MG63 (cell line): ENCODE data around the gene SLC47A1. TPM values are rescaled to one million over a fixed set of nuclear protein-coding genes. Genes with fewer than 3 reads are reported as not detected.

ENCODE experiments used
- DNase-seq: peaks from one replicate; pipeline ENCODE4 v3.0.0-alpha.2; 2020
- H3K27me3 ChIP-seq: fragments of 250-450 bp; sonication (Bioruptor Pico); 2 replicates; pipeline ENCODE4 v1.5.1; 2020; ENCODE audit warnings: mild to moderate bottlenecking, moderate library complexity
- H3K36me3 ChIP-seq: fragments of 250-450 bp; sonication (Bioruptor Pico); 2 replicates; pipeline ENCODE4 v1.5.1; 2020; ENCODE audit warnings: mild to moderate bottlenecking, moderate library complexity
- H3K4me3 ChIP-seq: fragments of 250-450 bp; sonication (Bioruptor Pico); 2 replicates; pipeline ENCODE4 v1.5.1; 2020; ENCODE audit warnings: mild to moderate bottlenecking, moderate library complexity
- H3K9me3 ChIP-seq: fragments of 250-450 bp; sonication (Bioruptor Pico); 2 replicates; pipeline ENCODE4 v1.5.1; 2020; ENCODE audit warnings: mild to moderate bottlenecking, moderate library complexity
- total RNA-seq: library from RNA; depleted of rRNA; stranded (reverse); fragments of >200 nt; shearing (Covaris generic); gene quantifications from 2 replicates; pipeline ENCODE4 v1.2.3, GENCODE V29; 2014; ENCODE audit warnings: low replicate concordance

Gene SLC47A1
- total RNA-seq, 1 experiment from 2014 or later, result 12.0 TPM

DNA sequence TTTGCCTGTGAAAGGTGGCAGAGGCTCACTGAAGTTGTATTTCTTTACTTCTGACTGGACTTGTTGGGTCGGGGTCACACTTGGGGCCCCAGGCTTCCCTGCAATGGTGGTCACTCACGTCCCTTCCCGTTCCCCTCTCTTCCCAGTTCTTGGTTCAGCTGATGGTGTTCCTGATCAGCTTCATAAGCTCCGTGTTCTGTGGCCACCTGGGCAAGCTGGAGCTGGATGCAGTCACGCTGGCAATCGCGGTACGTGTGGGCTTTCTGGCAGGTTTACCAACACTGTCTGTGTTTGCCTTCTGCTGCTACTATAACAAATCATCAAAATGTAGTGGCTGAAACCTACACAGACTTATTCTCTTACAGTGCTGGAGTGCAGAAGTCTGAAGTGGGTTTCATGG lies 8.6 kb downstream of the SLC47A1 start:
- H3K27me3 ChIP-seq, result no peaks in the 10 kb centered on the region
- H3K36me3 ChIP-seq, result no peaks in the 10 kb centered on the region
- H3K9me3 ChIP-seq, result no peaks in the 10 kb centered on the region
- no peak for DNase-seq
- H3K4me3 ChIP-seq, result no peak overlapping the region

DNA sequence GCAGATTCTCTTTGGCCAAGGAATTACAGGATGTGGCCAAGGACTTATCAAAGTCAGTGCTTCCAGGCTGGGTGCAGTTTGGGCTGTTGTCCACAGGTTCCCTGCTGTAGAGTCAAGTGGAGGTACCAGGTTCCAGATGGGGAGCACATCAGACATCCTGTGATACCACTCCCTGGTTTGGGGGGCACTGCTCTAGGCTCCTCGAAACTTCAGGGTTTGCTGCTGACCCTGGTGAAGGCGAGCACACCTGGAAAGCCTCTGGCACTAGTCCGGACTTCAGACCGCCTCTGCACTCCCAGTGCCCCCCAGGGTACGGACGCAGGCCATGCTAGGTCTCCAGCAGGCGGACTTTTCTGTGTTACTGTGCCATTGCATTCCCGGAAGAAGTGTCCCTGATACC lies 10.7 kb downstream of the SLC47A1 start:
- Histone ChIP-seq H3K36me3 (no peaks in the 10 kb centered on the region), H3K27me3 (no peaks in the 10 kb centered on the region), H3K9me3 (no peaks in the 10 kb centered on the region), H3K4me3 (no peak overlapping the region)
- no peak for DNase-seq

DNA sequence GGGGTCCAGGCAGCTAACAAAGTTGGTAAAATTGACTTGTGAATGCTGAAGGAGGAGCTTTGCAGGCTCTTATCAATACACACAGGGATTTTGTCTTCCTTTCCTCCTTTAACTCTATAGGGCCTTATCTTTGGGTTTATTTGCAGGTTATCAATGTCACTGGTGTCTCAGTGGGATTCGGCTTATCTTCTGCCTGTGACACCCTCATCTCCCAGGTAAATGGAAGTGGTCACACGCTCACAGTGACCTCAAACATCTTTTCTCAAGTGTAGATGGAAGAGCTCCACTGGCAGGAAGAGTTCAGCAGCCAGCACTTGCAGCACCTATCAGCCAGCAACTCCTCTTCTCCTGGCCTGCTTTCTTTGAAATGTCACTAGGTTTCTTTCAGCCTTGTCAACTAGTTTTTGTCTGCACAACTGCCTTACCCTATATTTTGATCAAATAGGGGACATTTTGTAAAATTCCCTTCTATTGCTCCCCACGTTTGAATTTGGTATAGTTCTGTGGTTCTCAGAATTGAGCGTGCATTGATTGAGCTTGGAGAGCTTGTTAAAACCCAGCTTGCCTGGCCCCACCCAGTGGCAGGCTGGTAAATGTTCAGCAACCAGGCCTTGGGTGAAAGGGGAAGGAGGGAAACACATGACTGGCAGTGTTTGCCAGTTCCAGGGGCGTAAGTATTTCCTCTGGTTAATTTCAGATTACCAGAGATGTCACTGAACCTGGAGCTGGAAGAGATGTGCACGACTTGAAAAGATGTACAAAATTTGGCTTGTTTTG lies 12.8 kb downstream of the SLC47A1 start:
- no peaks in the 10 kb centered on the region for H3K36me3 ChIP-seq
- H3K9me3 ChIP-seq, result no peaks in the 10 kb centered on the region
- DNase-seq, result no peak
- no peaks in the 10 kb centered on the region for H3K27me3 ChIP-seq
- no peak overlapping the region for H3K4me3 ChIP-seq

DNA sequence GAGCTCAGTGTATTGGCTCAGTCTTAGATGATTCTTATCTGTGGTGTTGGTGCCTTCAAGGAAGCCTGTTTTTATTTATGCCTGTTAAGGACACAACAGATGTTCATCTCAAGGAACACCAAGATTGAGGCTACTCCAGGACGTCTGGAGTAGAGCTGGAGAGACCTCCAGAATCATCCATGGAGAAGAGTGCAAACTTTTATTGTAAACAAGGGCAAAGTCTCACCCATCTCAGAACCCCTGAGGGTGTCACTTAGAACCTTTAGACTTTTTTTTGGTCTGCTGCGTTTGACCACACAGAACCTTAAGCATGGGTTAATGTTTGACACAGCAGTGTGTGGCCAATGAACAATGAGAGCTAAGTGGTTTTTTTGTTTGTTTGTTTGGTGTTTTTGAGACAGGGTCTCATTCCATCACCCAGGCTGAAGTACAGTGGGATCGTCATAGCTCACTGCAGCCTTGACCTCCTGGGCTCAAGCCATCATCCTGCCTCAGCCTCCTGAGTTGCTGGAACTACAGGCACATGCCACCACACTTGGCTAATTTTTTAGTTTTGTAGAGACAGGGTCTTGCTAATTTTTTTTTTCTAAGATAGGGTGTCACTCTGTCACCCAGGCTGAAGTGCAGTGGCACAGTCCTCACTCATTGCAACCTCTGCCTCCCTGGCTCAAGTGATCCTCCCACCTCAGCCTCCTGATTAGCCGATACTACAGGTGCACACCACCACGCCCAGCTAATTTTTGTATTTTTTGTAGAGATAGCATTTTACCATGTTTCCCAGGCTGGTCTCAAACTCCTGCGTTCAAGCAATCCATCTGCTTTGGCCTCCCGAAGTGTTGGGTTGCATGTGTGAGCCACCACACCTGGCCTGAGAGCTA lies 16.3 kb downstream of the SLC47A1 start:
- H3K9me3 ChIP-seq, result no peaks in the 10 kb centered on the region
- H3K4me3 ChIP-seq, result no peak overlapping the region
- H3K36me3 ChIP-seq, result no peaks in the 10 kb centered on the region
- no peaks in the 10 kb centered on the region for H3K27me3 ChIP-seq
- DNase-seq, result no peak

DNA sequence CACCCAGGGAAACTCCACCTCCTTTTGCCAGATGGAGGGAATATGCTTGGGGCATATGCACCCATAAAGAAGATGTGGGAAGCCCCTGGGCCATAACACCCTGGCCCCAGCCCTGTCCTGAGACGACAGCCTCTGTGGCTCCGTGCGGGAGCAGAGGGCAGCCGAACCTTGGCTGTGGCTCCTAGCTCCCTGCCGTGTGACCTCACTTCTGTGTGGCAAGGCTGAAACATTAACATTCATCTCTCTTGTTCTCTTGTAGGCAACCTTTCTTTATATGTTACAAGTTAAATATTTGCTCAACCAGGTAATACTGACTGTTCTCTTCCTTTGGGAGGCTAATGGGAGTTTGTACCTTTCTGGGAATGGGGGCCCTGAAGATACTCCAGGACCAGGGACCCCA lies 17.5 kb downstream of the SLC47A1 start:
- Histone ChIP-seq H3K36me3 (no peaks in the 10 kb centered on the region), H3K4me3 (no peak overlapping the region), H3K9me3 (no peaks in the 10 kb centered on the region), H3K27me3 (no peaks in the 10 kb centered on the region)
- DNase-seq, result no peak

DNA sequence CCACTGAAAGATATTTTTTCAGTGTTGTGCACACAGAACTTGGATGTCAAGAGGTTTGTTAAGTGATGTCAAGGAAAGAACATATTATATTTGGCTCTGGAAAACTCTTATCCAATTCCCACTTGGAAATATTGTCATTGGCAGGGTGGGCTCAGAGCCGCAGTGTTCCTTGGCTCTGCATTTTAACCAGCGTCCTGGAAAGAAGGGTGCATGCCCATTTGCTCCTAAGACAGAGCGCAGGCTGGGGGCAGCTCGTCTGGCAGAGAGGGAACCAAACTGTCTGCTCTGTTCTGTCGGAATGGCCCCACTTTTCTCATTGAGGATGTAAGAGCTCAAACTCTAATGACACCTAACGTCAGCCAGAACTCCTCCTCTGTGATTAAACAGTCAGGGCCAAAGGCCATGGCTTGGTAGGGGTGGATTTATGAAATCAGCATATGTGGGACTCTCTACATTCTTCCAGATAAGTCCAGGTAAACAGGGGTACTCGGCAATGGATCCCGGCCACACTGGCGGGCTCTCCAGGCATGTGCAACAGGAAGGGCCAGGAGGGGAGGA lies 18.0 kb downstream of the SLC47A1 start:
- Histone ChIP-seq H3K36me3 (no peaks in the 10 kb centered on the region), H3K9me3 (no peaks in the 10 kb centered on the region), H3K27me3 (no peaks in the 10 kb centered on the region), H3K4me3 (no peak overlapping the region)
- DNase-seq, result no peak

DNA sequence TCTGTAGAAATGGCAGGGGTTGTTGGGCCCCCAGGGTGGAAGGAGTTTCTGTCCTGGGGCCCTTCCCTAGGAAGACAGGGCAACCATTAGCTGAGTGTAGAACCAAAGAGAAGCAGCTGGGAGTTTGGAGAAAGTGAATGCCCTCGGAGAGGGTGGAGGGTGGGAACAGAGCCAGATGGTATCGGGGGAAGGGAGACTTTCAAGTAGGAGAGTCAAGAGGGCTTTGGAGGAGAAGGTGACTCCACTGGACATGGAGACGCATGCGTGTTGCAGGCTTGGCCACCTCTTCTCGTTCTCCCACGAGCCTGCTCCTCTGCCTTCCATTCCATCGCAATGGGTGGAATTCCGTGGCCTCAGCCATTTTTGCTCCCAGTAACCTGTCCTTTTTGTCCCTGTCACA lies 19.4 kb downstream of the SLC47A1 start:
- DNase-seq, result no peak
- no peaks in the 10 kb centered on the region for H3K27me3 ChIP-seq
- no peaks in the 10 kb centered on the region for H3K36me3 ChIP-seq
- H3K9me3 ChIP-seq, result no peaks in the 10 kb centered on the region
- no peak overlapping the region for H3K4me3 ChIP-seq

DNA sequence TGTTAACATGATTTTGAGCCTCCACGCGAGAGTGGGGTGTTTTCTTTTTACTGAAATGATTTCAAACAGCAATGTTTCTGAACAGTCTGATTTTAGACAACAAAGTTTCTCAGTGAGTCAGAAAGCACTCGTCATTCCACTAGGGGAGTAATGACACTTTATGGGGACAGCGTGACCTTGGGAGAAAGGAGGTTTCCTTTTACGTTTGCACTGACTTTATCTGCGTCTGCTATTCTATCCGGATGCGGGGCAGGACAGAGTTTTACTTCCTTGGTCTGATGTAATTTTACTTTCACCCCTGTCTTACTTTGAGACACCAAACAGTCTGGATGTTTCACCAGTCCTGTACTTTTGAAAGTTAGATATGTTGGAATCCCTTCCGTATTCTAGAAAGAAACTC lies 20.7 kb downstream of the SLC47A1 start:
- Histone ChIP-seq H3K27me3 (no peaks in the 10 kb centered on the region), H3K4me3 (no peak overlapping the region), H3K36me3 (no peaks in the 10 kb centered on the region), H3K9me3 (no peaks in the 10 kb centered on the region)
- DNase-seq, result no peak

DNA sequence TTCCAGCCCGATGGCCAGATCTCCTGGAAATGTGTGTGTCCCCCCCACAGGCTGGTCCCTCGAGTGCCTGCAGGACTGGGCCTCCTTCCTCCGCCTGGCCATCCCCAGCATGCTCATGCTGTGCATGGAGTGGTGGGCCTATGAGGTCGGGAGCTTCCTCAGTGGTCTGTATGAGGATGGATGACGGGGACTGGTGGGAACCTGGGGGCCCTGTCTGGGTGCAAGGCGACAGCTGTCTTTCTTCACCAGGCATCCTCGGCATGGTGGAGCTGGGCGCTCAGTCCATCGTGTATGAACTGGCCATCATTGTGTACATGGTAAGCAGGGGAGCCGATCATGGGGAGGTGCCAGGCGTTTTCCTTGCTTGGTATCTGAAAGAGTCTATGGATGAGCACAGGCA lies 22.1 kb downstream of the SLC47A1 start:
- no peak overlapping the region for H3K4me3 ChIP-seq
- no peaks in the 10 kb centered on the region for H3K9me3 ChIP-seq
- H3K27me3 ChIP-seq, result no peaks in the 10 kb centered on the region
- H3K36me3 ChIP-seq, result no peaks in the 10 kb centered on the region
- DNase-seq, result no peak

DNA sequence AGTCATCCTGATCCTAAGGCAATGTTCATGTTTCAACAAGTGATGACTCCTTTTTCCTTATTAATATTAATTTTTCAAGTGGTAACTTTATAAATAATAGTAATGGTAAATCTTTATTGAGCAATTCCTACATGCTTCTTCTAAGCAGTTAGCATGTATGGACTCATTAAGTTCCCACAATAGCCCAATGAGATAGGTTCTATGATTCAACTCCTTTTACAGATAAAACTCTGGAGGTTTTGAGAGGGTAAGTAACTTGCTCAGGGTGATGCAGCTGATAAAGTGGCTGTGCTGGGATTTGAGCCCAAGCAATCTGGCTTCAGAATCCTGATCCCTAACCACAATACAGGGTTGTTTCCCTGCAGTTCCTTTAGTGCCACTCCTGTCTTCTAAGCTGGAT lies 25.3 kb downstream of the SLC47A1 start:
- no peaks in the 10 kb centered on the region for H3K27me3 ChIP-seq
- H3K4me3 ChIP-seq, result no peak overlapping the region
- H3K9me3 ChIP-seq, result no peaks in the 10 kb centered on the region
- DNase-seq, result no peak
- H3K36me3 ChIP-seq, result no peaks in the 10 kb centered on the region

DNA sequence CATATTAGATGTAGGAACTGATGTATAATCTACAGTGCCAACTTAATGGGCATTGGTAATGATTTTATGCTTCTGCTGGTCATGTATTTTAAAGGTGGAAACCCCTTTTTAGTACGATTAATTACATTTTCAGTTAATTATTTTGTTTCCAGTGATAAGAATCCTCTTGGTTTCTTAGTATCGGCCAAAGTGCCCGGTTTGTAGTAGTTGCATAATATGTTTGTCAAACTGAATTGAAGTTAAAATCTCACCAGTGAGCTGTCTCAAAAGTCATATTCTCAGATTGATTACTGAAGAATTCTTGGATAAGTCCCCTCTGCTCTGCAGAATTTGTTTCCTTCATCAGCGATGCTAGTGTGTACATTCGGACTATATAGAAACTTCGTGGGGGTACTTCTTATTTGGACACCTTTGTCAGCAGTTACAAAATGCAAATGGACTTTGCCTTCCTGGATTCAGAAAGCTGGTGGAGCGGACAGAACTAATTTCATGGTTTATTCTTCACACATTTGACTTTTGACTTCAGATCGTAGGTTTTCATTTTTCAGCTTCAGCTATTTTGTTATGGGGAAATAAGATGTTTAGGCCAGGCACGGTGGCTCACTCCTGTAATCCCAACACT lies 28.2 kb downstream of the SLC47A1 start:
- no peaks in the 10 kb centered on the region for H3K36me3 ChIP-seq
- H3K4me3 ChIP-seq, result no peak overlapping the region
- H3K27me3 ChIP-seq, result no peaks in the 10 kb centered on the region
- DNase-seq, result no peak
- H3K9me3 ChIP-seq, result no peaks in the 10 kb centered on the region

DNA sequence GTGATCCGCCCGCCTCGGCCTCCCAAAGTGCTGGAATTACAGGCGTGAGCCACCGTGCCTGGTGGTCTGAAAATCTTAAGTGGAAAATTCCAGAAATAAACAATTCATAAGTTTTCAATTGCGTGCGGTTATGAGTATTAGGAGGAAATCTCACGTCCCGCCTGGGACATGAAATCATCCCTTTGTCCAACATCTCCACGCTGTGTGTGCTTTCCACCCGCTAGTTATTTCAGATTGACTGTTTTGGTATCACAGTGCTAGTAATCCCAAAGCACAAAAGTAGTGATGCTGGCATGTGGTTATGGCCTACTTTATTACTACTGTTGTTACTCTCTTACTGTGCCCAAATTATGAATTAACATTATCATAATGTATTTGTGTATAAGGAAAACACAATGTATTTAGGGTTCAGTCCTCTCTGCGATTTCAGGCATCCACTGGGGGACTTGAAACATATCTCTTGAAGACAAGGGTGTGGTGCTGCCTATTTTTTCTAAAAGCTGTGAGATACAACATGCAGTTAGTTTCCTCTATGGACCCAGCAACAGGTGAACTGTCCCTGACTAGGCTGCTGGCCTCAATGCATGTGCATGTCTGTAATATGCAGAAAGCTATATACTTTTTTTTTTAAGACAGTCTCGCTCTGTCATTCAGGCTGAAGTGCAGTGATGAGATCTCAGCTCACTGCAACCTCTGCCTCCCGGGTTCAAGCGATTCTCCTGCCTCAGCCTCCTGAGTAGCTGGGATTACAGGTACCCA lies 32.3 kb downstream of the SLC47A1 start:
- DNase-seq, result no peak
- no peaks in the 10 kb centered on the region for H3K9me3 ChIP-seq
- no peak overlapping the region for H3K4me3 ChIP-seq
- no peaks in the 10 kb centered on the region for H3K36me3 ChIP-seq
- H3K27me3 ChIP-seq, result no peaks in the 10 kb centered on the region

DNA sequence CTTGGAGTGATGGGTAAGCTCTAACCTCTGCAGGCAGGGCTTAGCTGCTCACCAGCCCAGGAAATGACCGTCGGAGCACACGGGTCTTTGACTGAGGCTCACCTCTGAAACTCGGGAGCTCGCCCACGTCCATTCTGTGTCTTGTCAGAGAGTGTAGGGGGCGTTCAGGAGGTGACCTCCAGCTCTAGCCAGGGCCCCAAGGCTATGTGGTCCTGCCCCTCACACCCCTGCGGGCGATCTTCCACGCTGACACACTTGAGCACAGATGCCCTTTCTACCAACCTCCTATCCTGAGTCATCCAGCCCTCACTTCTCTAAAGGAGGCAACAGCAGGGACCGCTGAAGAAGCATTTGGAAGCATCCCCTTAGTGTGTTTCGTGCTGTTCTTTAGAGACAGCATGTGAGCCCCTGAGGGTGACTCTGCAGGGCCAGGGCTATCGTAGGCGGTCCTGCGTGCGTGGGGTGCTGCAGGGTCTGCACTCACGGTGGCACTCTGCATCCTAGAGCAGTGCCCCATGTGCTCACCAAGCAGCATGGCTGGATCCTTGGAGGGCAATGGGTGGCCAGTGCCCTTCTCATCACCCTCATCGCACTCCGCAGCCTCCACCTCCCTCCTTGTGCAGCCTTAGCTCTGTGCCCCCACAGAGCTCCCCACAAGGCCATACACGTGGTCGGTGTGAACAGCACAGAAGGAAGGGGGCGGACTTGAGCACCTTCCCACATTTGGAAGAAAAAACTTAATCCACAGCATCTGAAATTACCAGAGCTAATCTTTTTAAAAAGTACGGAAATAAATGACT lies 33.8 kb downstream of the SLC47A1 start:
- Histone ChIP-seq H3K9me3 (no peaks in the 10 kb centered on the region), H3K27me3 (no peaks in the 10 kb centered on the region), H3K4me3 (no peak overlapping the region), H3K36me3 (no peaks in the 10 kb centered on the region)
- no peak for DNase-seq

DNA sequence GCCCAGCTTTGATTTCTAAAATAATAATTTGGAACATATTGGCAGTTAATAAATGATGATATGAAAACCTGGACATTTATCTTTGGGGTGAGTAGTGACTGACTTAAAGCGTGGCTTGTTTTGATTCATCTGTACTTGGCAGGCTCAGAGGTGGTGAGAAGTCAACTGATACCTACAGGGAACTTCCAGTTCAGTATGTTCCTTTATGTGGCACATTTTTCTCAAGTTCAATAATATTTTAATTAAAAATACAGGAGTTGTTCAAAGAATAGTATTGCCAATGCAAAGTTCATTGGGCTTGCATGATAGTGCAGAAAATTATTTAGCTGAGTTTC lies 34.3 kb downstream of the SLC47A1 start:
- Histone ChIP-seq H3K4me3 (no peak overlapping the region), H3K36me3 (no peaks in the 10 kb centered on the region), H3K27me3 (no peaks in the 10 kb centered on the region), H3K9me3 (no peaks in the 10 kb centered on the region)
- no peak for DNase-seq

DNA sequence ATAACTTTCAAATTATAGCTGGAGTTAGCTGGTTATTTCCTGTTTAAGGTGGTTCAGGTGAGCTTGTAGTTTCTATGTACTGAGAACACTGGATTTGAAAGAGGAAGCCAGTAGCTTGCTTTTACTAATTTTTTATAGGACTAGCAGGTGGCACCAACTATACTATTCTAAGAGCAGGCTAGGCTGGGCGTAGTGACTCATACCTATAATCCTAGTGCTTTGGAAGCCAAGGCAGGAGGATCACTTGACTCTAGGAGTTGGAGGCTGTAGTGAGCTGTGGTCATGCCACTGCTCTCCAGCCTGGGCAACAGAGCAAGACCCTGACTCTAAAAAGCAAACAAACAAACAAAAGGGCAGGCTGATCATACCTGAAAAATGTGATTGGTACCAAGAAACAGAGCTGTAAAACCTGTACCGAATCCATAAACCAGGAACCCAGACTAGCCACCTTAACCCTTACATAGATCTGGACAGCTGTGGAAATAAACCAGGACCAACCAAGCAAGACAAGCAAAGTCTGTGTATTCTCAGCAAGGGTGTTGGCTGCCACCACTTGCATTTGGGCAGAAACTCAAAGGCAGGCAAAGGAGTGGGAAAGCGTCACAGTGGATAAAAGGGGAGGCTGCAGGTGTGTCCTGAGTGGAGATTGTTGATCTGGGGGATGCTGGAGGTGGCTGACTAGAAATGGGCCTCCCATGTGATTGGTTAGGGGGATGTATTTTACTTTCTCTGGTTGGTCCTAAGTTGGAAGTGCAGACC lies 36.3 kb downstream of the SLC47A1 start:
- Histone ChIP-seq H3K36me3 (no peaks in the 10 kb centered on the region), H3K4me3 (no peak overlapping the region), H3K9me3 (no peaks in the 10 kb centered on the region), H3K27me3 (no peaks in the 10 kb centered on the region)
- DNase-seq, result peak; percentile 42
